Activated naive CD4-positive, alpha-beta T cell treated with Interleukin-2 at 50 U/mL for 16 hours (primary cell): Measurements from ENCODE around the gene ANXA4.
"Not testable (repeated sequence)": the region's sequence is repeated elsewhere in the genome, so short reads cannot be mapped to it uniquely, and the experiment has no call there.

ENCODE experiments used
- DNase-seq: peaks from one replicate; pipeline ENCODE4 v3.0.0-alpha.2; 2020

Gene ANXA4

DNA sequence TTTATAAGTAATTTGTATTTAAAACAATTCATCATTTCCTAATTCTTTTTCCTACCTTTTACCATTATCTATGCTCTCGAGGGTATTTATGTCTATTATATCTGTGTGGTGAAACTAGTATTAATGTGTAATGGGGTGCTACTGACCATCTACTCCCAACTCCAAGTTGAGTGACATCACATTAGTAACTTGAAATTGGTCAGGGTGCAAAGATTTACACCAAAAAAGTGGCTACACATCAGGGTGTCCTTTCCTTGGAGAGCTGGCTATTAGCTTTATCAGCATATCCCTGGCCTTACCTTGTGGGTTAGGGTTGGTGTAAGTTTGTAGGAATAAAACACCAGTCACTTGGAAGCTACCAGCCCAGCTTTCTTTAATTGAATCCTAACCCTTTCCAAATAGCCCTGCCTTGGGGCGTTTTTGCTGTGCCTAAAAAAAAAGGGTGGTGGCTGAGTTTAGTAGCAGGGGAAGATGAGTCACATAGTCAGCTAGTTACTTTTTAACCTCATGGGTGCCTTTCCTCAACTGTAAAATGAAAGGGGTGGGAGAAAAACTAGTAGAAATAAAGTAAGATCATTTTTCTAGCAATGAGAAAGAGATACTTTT is 14.0 kb downstream of the ANXA4 start:
- no peak for DNase-seq

DNA sequence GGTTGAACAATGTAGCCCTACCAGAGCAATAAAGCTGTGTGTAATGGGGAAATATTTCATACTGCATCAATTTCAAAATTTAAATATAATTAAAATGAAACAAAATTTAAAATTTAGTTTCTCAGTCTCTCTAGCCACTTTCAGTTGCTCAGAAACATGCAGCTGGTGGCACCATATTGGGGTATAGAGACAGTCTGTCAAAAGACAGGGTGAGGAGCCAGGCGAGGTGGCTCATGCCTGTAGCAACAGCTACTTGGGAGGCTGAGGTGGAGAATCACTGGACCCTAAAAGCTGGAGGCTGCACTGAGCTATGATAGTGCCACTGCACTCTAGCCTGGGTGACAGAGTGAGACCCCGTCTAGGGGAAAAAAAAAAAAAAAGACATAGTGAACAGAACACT is 20.1 kb downstream of the ANXA4 start:
- DNase-seq = no peak

DNA sequence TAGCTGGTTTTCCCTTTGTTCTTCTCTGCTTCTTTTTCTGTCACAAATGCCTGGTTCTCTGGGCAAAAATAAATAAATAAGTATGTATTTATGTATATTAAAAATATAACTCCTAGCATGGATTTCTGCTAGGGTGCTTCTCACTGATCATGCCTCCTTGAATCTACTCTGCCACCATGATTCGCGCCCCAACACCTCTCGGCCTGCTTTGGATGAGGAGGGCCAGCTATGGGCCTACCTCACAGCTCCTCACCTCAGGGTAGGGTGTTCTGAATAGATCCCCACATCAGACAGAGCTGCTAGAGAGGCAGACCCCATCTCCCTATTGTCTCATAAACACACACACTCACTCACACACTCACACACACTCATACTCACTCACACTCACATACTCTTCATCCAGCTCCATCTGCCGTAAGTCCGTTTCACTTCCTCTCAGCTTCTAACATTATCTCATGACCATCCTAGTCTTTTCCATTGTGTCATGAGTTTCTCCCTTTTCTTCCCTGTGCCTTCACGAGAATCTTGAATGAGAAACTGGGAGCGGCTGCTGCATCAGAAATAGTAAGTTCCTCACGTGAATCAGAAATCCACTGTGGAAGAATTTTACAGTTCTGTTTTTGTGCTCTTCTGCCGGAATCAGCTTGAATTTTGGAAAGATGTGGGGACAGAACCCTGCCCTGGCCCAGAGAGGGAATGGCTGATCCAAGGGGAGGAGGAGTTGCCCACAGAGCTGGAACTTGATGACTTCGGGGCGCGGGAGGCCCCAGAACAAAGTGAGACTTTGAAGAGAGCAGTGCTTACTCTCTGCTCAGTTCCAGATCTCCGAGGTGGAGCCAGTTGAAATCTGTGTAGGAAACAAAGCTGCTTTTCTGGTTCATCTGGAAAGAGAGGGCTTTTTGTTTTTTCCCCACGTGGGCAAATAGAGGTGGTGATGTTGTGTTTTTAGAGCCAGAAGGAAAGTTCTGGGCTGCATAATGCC is 20.9 kb downstream of the ANXA4 start:
- DNase-seq = no peak

DNA sequence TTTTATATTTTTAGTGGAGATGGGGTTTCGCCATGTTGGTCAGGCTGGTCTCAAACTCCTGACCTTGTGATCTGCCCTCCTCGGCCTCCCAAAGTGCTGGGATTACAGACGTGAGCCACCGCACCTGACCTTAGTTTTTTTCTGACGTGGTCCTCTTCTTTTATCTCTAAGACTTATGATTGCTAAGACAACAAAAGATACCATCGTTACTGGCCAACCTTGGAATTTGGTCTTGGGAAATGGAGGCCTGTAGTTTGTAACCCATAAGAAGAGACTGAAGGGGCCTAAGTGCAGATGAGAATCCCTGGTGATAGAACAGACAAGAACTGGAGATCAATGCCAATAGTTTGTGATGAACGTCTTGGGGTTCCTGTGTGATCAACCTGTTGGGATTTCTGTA is 21.9 kb downstream of the ANXA4 start:
- DNase-seq = not testable (repeated sequence)

DNA sequence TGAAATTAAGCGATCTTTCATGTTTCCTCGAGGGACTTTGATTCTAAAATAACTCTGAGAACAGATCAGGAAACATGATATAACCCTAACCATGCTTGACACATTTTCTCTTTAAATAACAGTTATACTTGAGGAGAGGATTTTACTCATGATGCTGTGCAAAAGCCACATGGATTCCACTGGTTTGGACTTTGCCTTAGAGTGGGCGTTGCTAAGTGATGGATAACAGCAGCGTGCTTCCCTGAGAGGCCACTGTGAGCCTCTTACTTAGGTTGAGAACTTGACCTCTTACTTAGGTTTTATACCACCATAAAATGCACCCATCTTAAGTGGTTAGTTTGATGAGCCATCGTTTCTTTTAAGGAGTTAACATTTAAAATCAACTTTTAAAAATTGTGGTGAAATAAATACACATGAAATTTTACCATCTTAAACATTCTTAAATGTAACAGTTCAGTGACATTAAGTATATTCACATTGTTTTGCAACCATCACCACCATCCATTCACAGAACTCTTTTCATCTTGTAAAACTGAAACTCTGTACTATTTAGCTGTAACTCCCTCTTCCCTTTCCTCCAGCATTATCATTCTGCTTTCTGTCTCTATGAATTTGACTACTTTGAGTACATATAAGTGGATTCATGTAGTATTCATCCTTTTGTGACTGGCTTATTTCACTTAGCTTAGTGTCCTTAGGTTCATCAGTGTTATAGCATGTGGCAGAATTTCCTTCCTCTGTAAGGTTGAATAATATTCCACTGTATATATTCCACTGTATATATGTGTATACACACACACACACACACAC is 22.6 kb downstream of the ANXA4 start:
- no peak for DNase-seq

DNA sequence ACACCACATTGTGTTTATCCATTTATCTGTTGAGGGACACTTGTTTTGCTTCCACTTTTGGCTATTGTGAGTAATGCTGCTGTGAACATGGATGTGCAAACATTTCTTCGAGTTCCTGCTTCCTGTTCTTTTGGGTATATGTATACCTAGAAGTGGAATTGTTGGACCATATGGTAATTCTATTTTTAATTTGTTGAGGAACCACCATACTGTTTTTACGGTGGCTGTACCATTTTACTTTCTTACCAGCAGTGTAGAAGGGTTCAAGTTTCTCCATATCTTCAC is 23.1 kb downstream of the ANXA4 start:
- DNase-seq = no peak

DNA sequence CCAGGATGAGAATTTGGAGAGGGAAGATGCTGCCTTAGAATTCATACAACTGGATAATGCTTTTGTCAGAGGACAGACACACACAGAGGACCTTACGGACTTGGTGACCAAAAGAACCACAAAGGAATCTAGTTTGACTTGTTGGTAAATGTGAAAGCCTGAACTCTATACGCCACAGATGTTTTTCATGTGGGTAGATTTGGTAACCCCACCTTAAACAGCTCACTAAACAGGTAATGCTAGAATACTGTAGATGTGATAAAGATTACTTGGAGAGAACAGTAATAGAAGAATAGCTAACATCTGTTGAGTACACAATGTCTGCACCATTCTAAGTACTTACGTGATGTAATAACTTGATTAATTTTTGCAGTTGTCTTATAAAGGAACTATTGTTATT is 24.1 kb downstream of the ANXA4 start:
- DNase-seq = no peak

DNA sequence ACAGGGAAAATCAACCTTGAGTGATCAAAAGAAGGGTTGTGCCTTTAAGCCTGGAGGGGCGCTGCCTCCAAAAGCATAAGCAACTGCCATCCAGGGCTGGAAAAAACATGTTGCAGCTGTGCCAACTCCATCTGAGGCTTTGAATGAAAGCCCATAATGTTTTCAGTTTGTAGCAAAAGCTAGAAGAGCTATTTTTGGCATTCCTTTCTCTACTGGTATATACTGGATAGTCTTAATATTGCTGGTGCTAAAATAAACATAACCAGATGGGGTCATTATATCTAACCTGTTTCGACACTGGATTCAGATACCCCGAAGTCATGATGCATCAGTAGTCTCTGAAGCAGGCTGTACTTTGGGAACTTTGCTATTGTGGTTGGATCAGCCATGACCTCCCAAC is 25.1 kb downstream of the ANXA4 start:
- no peak for DNase-seq

DNA sequence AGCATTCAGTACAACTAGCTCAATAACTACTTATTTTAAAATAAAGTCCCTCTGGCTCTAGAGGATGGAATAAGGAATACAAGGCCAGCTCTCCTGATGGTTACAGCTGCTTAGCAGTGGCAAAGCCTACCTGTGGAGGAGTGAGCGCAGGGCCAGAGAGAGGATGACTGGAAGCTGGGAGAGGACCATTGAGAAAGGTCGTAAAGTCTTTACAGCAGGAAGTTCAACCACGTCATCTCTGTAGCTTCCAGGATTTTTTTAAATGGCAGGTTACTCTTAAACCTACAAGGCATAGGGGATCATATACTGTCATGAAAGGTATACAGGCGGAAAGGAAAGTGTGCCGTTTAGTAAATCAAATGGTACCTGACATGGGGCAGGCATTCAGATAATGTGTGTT is 26.3 kb downstream of the ANXA4 start:
- DNase-seq = no peak

DNA sequence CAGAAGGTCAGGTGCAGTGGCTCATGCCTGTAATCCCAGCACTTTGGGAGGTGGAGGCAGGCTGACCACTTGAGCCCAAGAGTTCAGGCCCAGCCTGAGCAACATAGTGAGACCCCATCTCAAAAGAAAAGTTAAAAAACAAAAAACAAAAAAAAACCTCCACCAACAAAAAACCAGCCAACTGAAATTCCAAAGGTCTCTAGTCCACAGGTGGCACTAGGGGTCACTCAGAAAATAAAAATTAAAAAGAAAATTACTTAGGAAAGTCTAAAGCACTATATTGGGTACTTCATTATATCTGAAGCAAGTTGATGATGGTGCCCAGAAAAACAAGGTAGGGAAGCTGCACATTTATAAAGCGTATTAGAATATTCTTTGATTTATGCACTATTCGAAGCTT is 26.9 kb downstream of the ANXA4 start:
- DNase-seq = no peak

DNA sequence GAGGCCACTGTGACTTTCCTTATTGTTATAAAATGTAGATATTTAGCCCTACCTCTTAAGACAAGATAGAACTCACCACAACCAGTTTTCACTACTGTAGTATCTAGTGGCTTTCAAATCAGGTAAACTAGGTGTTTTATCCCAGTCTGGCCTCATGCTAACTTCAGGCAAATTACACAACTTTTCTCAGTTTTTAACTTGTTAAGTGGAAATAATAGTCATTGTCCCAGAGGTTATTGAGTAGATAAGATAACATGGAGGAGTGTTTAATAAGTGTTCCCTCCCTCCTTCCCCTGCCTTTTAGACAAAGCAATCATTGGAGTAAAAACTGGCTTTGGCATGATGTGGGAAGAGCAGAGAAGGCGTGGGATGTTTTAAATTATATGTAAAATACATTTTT is 27.3 kb downstream of the ANXA4 start:
- DNase-seq = no peak

DNA sequence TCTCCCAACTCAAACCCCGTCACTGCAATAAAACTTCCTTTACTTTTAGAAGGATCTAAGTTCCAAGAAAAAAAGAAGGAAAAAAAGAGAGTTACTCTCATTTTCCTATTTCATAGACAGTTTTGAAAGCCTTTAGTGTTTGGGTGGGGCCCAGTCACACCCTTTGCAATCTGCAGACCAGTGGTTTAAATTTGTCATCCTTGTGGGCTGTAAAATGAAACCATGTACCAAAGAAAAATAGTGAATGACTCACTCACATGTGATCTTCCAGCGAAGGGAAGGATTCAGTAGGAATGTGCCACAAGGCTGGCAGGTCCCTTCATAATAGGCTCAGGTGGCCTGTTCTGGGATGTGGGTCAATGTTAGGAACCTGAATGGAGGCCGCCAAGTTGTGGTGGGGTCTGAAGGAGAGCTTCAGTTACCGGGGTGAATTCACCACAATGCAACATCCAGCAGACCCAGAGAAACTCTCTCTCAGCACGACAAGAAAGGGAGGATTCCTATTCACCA is 28.3 kb downstream of the ANXA4 start:
- peak; percentile 21 for DNase-seq

DNA sequence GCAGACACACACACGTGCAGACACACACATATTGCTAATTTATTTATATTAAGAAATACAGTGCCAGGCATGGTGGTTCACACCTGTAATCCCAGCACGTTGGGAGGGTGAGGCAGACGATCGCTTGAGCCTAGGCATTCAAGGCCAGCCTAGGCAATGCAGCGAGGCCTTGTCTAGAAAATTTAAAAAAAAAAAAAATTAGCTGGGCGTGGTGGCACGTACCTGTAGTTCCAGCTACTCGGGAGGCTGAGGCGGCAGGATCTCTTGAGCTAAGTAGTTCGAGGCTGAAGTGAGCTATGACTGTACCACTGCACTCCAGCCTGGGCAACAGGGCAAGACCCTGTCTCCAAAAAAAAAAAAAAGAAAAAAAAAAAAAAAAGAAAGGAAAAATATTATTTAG is 28.8 kb downstream of the ANXA4 start:
- no peak for DNase-seq

DNA sequence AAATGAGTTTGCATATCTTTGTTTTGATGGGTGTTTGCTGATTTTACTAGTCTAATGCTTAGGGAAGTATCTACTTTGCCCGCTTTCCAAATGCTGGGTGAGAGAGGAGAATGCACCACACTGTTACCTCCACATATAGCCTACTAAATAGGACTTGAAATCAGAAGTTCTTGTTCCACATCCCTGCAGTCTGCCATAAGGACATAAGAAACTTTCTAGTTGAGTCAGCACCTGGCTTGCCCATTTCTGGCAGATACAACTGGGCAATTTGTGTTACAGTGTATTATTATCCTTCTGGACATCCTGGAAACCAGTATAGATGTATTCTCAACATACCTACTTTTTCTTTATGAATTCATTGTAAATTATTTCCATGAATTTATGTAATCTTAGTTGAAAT is 29.5 kb downstream of the ANXA4 start:
- DNase-seq = no peak

DNA sequence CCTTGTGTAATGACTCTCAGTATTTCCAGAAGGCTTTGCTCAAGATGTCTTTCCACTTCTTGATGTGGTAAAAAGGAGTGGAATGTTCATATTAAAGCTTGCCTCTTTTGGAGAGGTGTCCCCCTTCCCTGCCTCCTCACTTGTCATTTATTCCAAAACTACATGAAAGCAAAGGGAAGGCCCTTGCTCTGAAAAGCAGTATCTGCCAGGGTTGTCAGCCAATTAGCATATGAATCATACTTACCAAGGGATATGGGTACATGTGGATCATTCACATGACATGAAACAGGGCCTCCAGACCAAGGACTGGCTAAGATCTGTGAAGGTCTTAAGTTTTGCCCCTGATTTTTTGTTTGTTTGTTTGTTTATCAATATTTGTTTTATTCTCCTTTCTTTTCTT is 31.3 kb downstream of the ANXA4 start:
- no peak for DNase-seq

DNA sequence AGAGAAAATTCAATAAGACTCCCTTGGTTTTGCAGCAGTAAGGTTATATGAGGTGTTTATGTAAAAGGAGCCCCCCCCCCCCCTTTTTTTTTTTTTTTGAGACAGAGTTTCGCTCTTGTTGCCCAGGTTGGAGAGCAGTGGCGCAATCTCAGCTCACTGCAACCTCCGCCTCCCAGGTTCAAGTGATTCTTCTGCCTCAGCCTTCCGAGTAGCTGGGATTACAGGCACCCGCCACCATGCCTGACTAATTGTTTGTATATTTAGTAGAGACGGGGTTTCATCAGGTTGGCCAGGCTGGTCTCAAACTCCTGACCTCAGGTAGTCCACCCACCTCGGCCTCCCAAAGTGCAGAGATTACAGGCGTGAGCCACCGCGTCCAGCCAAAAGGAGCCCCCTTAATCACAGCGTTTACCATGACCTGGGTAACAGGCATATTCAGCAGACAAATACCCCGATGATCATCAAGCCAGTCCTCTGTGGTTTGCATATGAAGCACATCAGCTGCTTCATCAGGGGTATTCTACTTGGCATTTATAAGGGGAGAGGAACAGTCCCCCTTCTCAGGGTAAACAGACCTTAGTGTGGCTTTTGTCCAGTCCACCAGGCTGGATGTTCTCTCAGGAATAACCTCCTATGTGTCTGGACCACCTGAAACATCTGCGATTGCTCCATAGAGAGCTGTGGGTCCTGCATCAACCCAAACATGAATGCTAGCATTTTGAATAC is 32.5 kb downstream of the ANXA4 start:
- DNase-seq = not testable (repeated sequence)

DNA sequence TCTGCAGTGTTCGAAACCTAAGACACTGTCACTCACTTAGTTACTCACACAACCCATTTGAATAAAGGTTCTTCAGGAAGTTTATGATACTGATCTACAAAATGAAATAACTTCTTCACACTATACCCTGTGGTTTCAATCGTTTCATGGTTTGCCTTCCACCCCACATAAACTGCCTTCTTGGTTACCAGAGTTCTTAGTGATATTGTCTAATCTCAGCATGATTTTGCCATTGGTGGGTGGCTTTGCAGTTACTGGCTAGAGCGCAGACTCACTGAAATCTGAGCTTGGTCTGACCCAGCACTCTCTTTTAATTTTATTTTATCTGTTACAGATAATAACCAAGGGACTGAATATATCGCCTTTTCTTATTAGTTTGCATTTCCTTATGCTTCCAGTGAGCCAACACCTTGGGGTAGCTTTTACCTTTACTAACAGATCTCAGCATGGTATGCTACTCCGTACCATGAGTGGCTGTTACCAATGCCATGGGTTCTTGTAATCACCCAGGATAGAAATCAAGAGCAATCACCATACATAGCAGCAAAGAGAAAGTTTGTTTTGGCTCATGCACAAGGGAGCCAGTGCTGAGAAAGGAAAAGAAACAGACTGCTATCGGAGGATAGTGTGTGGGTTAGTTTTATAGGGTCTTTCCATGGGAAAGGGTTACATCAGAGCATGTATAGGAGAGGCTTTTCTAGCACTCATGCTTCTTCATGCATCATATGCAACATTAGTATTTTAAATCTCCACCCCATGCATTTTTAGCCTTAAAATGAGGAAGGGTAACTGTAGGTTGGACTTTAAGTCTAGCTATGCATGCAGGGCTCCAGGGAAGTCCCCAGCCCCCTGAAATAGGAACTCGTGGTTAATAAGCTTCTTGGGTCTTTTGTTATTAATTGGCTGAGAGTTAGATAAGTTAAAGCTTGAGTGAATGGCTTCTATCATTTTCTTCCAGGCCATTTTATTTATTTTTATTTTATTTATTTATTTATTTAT is 33.3 kb downstream of the ANXA4 start:
- peak; percentile 22 for DNase-seq

DNA sequence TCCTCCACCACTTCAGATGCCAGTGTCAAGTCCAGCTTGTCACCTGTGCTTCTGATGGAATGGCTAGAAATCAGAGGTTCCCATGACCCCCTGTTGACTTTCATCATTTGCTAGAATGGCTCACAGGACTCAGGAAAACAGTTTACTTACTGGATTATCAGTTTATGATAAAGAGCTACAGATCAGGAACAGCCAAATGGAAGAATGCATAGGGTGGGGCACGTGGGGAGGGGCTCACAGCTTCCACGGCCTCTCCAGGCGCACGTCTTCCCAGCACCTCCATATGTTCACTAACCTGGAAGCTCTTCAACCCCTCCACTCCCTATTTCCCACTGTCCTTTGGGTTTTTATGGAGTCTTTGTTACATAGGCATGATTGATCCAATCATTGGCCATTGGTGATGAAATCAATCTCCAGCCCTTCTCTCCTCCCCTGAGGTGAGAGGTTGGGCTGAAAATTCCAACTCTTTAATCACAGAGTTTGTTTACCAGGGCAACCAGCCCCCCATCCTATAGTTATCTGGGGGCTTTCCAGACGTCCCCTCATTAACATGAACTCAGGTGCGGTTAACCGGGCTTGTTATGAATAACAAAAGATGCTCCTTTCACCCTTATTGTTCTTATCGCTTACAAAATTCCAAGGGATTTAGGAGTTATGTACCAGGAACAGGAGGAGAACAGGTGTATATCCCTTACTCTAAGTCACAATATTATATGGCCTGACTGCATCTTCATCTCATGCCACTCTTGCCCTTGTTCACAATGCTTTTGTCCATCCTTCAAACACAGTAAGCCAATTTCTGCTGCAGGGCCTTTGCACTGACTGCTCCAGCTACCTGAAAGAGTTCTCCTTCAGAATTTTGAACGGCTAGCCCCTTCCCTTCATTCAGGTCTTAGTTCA is 35.2 kb downstream of the ANXA4 start:
- DNase-seq = no peak

DNA sequence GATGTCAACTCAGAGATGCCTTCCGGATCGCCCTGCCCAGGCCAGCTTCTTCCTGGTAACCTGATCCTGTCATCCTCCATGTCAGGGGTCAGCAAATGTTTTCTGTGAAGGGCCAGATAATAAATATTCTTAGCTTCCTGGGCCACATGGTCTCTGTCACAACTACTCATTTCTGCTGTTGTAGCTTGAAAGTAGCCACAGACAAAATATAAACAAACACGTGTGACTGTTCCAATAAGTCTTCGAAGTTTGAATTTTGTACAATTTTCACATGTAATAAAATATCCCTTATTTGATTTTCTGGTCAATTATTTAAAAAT is 35.8 kb downstream of the ANXA4 start:
- no peak for DNase-seq

DNA sequence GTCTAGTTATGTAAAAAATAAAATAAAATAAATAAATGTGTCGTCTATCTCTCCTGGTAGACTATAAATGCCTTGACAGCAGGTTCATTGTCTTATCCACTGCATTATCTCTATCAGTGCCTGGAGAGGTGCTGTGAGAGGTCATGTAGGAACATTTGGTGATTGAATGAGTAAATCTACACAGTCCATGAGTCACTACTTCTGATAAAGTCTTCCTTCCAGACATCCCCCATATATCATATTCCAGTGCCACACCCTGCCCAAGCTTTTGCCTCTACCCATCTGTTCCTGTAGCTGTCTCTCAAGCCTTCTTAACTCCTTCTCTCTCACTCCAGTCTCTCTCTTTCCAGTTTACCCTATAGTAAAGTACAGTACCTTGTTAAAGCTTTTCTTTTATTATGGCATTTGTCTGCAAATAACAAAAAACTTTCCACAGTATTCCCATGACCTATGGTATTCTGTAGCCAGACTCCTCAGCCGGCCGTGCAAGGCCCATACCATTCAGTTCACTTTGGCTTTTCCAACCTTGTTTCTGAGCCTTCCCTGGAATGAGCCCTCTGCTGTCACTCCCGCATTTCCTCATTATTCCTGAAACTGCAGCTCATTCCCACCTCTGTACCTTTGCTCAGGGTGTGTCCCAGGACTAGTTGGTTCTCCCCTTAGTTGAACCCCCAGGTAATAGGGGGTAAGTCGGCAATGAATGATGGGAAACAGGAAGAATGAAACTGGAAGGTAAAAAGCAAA is 37.5 kb downstream of the ANXA4 start:
- DNase-seq = no peak
